B cell (primary cell): Measurements from ENCODE around the gene COG5. TPM values are rescaled to one million over a fixed set of nuclear protein-coding genes. Genes with fewer than 3 reads are reported as not detected.

Source experiments
- ATAC-seq: fragments of 200-7000 bp; cut with Tn5 transposase; one replicate; pipeline ENCODE4 v1.10.0; 2021; ENCODE audit warnings: low read depth, mild to moderate bottlenecking, moderate number of reproducible peaks, moderate library complexity
- CTCF ChIA-PET: fragments of 350-600 bp; sonication (Branson Sonifier 250); formaldehyde crosslinking; loops from one replicate; lab custom pipeline; 2021; ENCODE audit warnings: antibody characterized with exemption, inconsistent platforms; lab: Charles Lee
- POLR2A ChIA-PET: fragments of 350-600 bp; sonication (Branson Sonifier 250); formaldehyde crosslinking; loops from one replicate; lab custom pipeline; 2021; ENCODE audit warnings: antibody characterized with exemption; lab: Charles Lee
- DNase-seq: peaks from one replicate; pipeline ENCODE4 v3.0.0; 2013
- H2AFZ ChIP-seq: 2 replicates; pipeline ENCODE4 v1.6.1; 2012; ENCODE audit warnings: mild to moderate bottlenecking, low read depth, low read length; ENCODE audit not compliant: insufficient read depth, poor library complexity, severe bottlenecking
- H3K27ac ChIP-seq, 2 donors: 1 replicate in 1 of 2; 2 replicates in 1 of 2; pipeline ENCODE4 v1.5.1; 2012 to 2013; ENCODE audit warnings: low read length in 2 of 2, mild to moderate bottlenecking in 2 of 2, moderate library complexity in 1 of 2
- H3K27me3 ChIP-seq, 4 experiments: fragments of 200-600 bp in 1 of 4; sonication (generic) in 1 of 4; replicated peaks in 1 of 4; 1 replicate in 2 of 4; 2 replicates in 2 of 4; pipeline versions ENCODE4 v1.6.1 to v1.7.0; 2013 to 2016; ENCODE audit warnings: low read length in 3 of 4, mild to moderate bottlenecking in 2 of 4, mixed read lengths in 1 of 4, moderate library complexity in 1 of 4; ENCODE audit not compliant: insufficient read depth in 4 of 4, control insufficient read depth in 3 of 4; ENCODE audit errors: control extremely low read depth in 1 of 4
- H3K36me3 ChIP-seq, 2 experiments: replicated peaks in 1 of 2; 1 replicate in 1 of 2; 2 replicates in 1 of 2; pipeline versions ENCODE4 v1.6.1 to v1.7.1; 2013; ENCODE audit warnings: low read length in 1 of 2; ENCODE audit not compliant: insufficient read depth in 2 of 2, control insufficient read depth in 1 of 2; ENCODE audit errors: control extremely low read depth in 1 of 2, extremely low read depth in 1 of 2
- H3K4me1 ChIP-seq, 2 donors: fragments of 200-600 bp in 1 of 2; sonication (generic) in 1 of 2; 1 replicate in 1 of 2; 2 replicates in 1 of 2; pipeline versions ENCODE4 v1.5.1 to v1.6.1; 2013 to 2017; ENCODE audit warnings: low read length in 2 of 2; ENCODE audit not compliant: control insufficient read depth in 2 of 2, insufficient read depth in 2 of 2
- H3K4me2 ChIP-seq: replicated peaks from 2 replicates; pipeline ENCODE3; 2012; ENCODE audit warnings: mild to moderate bottlenecking, low read depth, low read length; ENCODE audit not compliant: poor library complexity, severe bottlenecking
- H3K4me3 ChIP-seq, 5 experiments: fragments of 200-600 bp in 1 of 5; sonication (generic) in 1 of 5; 1 replicate in 3 of 5; 2 replicates in 2 of 5; pipeline versions ENCODE4 v1.5.1 to v1.7.0; 2011 to 2016; ENCODE audit warnings: low read length in 4 of 5, mild to moderate bottlenecking in 4 of 5, low read depth in 2 of 5, control low read depth in 1 of 5, moderate library complexity in 1 of 5; ENCODE audit not compliant: insufficient read depth in 1 of 5; ENCODE audit errors: control extremely low read depth in 1 of 5, extremely low read depth in 1 of 5
- H3K79me2 ChIP-seq: fragments of 200-600 bp; sonication (generic); one replicate; pipeline ENCODE4 v1.6.0; 2016; ENCODE audit warnings: low read length; ENCODE audit not compliant: control insufficient read depth, insufficient read depth
- H3K9ac ChIP-seq: fragments of 200-600 bp; sonication (generic); 2 replicates; pipeline ENCODE4 v1.6.1; 2017; ENCODE audit warnings: mild to moderate bottlenecking, low read length, moderate library complexity
- H3K9me3 ChIP-seq, 3 donors: one replicate each; pipeline versions ENCODE4 v1.6.1 to v1.7.1; 2013; ENCODE audit warnings: low read length in 2 of 3; ENCODE audit not compliant: control insufficient read depth in 2 of 3, insufficient read depth in 1 of 3; ENCODE audit errors: control extremely low read depth in 1 of 3
- H4K20me1 ChIP-seq: 2 replicates; pipeline ENCODE4 v1.6.0; 2012; ENCODE audit warnings: mild to moderate bottlenecking, low read length; ENCODE audit not compliant: insufficient read depth, control insufficient read depth, poor library complexity, severe bottlenecking
- H3K27ac Mint-ChIP-seq: one replicate; pipeline ENCODE4 v1.8.0; 2021; ENCODE audit warnings: mixed read lengths
- H3K27me3 Mint-ChIP-seq: one replicate; pipeline ENCODE4 v1.8.0; 2021; ENCODE audit warnings: mixed read lengths
- H3K4me1 Mint-ChIP-seq: one replicate; pipeline ENCODE4 v1.8.0; 2021; ENCODE audit warnings: mixed read lengths
- H3K4me3 Mint-ChIP-seq: one replicate; pipeline ENCODE4 v1.8.0; 2021; ENCODE audit warnings: mixed read lengths
- H3K9me3 Mint-ChIP-seq: one replicate; pipeline ENCODE4 v1.8.0; 2022; ENCODE audit warnings: mixed read lengths; ENCODE audit not compliant: insufficient read depth
- EZH2 ChIP-seq: IDR thresholded peaks from 2 replicates; pipeline ENCODE4 v1.6.1; 2012; ENCODE audit warnings: borderline replicate concordance, low read depth, mild to moderate bottlenecking, moderate library complexity, low read length; ENCODE audit not compliant: insufficient read depth, poor library complexity, severe bottlenecking
- WGBS: methylation state at CpG from one replicate; pipeline ENCODE4 v1.1.5; 2013; ENCODE audit warnings: missing lambda C conversion rate; ENCODE audit not compliant: insufficient coverage; 5-methylcytosine and 5-hydroxymethylcytosine counted together
- intact Hi-C: fragments of 100-400 bp; cut with micrococcal nuclease; formaldehyde crosslinking; loops from one replicate; pipeline ENCODE4 v1.10.0; 2022
- polyA plus RNA-seq: library from polyadenylated mRNA; depleted of rRNA; stranded (reverse); fragments of >200 nt; gene quantifications from 2 replicates; pipeline ENCODE4 v1.2.3, GENCODE V29; 2012
- total RNA-seq, 2 donors: library from RNA; stranded (reverse); fragments of 120-200 nt in 1 of 2; gene quantifications; 1 replicate in 1 of 2; 2 replicates in 1 of 2; pipeline versions ENCODE4 v1.2.3 to v1.2.4, GENCODE V29; 2013 to 2022
- TF ChIP-seq, protein P1 (sequence below): fragments of 200-600 bp; IDR thresholded peaks from one replicate; pipeline ENCODE4 v1.8.0; 2022; ENCODE audit warnings: antibody characterized with exemption, mild to moderate bottlenecking

The COG5 gene
- total and polyA plus RNA-seq, 2 donors (not counting 1 experiment from before 2014, with no cell fraction given) = 7.0 to 73.0 TPM

DNA sequence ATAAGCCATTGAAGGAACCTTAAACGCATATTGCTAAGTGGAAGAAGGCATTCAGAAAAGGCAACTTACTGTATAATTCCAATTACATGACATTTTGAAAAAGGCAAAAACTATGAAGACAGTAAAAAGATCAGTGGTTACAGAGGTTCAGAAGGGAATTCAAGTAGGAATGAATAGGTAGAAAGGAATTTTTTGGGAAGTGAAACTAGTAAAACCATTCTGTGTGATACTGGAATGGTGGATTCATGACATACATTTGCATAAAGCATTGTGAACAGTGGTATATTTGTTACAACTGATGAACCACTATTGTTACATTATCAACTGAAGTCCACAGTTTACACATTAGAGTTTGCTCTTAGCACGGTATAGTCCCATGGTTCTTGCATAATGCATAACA lies 208.1 kb downstream of the COG5 start:
- no peaks in the 10 kb centered on the region for H3K27me3 ChIP-seq
- no peaks in the 10 kb centered on the region for H3K79me2 ChIP-seq
- intact Hi-C loops = no loop called here
- H3K9ac ChIP-seq = no peak overlapping the region
- Mint-ChIP-seq H3K9me3 (no peaks in the 10 kb centered on the region), H3K27ac (no peak overlapping the region), H3K4me1 (peaks cover 2% of the 10 kb centered on the region), H3K4me3 (no peak overlapping the region), H3K27me3 (no peaks in the 10 kb centered on the region)
- H3K4me1 ChIP-seq = no peaks in the 10 kb centered on the region
- H3K4me3 ChIP-seq = no peak overlapping the region
- ATAC-seq (no peak), DNase-seq (no peak)
- peaks cover 2 to 31% of the 10 kb centered on the region in 2 experiments for H3K36me3 ChIP-seq
- no peak overlapping the region for H3K27ac ChIP-seq
- no peak overlapping the region for H2AFZ ChIP-seq
- ChIA-PET CTCF (interaction anchor here (0.6 kb wide), 1 partner anchor 564 kb away, joined by 3 read pairs; no protein-coding TSS in a partner anchor), POLR2A (no interaction called here)
- WGBS = no CpG with 5 or more reads among the region's 2 CpGs
- H4K20me1 ChIP-seq = no peaks in the 10 kb centered on the region
- peaks cover 0 to 22% (median 15%) of the 10 kb centered on the region in 3 donors for H3K9me3 ChIP-seq
- H3K4me2 ChIP-seq = no peak overlapping the region
- TF ChIP-seq, protein P1, sequence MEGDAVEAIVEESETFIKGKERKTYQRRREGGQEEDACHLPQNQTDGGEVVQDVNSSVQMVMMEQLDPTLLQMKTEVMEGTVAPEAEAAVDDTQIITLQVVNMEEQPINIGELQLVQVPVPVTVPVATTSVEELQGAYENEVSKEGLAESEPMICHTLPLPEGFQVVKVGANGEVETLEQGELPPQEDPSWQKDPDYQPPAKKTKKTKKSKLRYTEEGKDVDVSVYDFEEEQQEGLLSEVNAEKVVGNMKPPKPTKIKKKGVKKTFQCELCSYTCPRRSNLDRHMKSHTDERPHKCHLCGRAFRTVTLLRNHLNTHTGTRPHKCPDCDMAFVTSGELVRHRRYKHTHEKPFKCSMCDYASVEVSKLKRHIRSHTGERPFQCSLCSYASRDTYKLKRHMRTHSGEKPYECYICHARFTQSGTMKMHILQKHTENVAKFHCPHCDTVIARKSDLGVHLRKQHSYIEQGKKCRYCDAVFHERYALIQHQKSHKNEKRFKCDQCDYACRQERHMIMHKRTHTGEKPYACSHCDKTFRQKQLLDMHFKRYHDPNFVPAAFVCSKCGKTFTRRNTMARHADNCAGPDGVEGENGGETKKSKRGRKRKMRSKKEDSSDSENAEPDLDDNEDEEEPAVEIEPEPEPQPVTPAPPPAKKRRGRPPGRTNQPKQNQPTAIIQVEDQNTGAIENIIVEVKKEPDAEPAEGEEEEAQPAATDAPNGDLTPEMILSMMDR = no peak
- TF ChIP-seq EZH2 = no peak

DNA sequence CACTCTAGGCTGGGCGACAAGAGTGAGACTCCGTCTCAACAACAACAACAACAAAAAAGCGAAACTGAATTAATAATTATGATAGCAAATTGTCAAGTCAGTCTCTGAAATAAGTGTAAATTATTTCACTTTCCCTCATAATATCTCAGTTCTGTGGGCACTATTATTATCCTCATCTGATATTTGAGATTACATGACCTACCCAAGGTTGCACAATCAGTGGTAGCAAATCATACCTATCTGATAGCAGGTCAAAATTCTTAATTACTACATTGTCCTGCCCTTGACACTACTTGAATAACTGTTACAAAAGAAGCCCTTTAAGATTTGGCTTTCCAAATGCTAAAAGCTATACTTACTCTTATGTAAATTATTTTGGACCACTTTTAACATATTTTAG lies 209.1 kb downstream of the COG5 start:
- peaks cover 2% of the 10 kb centered on the region for H3K4me1 Mint-ChIP-seq
- no peaks in the 10 kb centered on the region for H3K4me1 ChIP-seq
- no peak overlapping the region for H3K4me3 ChIP-seq
- H3K27ac Mint-ChIP-seq = no peak overlapping the region
- H3K9ac ChIP-seq = no peak overlapping the region
- no peak for ATAC-seq
- TF ChIP-seq EZH2 = no peak
- TF ChIP-seq, protein P1 = no peak
- no peak for DNase-seq
- no peak overlapping the region for H3K4me2 ChIP-seq
- H3K9me3 ChIP-seq = peaks cover 0 to 12% (median 5%) of the 10 kb centered on the region in 3 donors
- no peaks in the 10 kb centered on the region for H3K27me3 ChIP-seq
- no peak overlapping the region for H3K4me3 Mint-ChIP-seq
- intact Hi-C loops = no loop called here
- H4K20me1 ChIP-seq = no peaks in the 10 kb centered on the region
- H3K36me3 ChIP-seq = peaks cover 0 to 21% of the 10 kb centered on the region in 2 experiments
- H3K79me2 ChIP-seq = no peaks in the 10 kb centered on the region
- ChIA-PET CTCF (no interaction called here), POLR2A (no interaction called here)
- WGBS = no CpG with 5 or more reads among the region's 3 CpGs
- no peaks in the 10 kb centered on the region for H3K27me3 Mint-ChIP-seq
- H2AFZ ChIP-seq = no peak overlapping the region
- H3K27ac ChIP-seq = no peak overlapping the region
- no peaks in the 10 kb centered on the region for H3K9me3 Mint-ChIP-seq
